GM20000 (cell line): ENCODE results near the gene PPP1R12B.
"Not testable (repeated sequence)": the region's sequence is repeated elsewhere in the genome, so short reads cannot be mapped to it uniquely, and the experiment has no call there.

ENCODE experiments used
- DNase-seq: peaks from one replicate; pipeline ENCODE4 v3.0.0; 2012; ENCODE audit warnings: low spot score
- CTCF ChIP-seq: IDR thresholded peaks from 2 replicates; pipeline ENCODE4 v1.5.1; 2012; ENCODE audit warnings: mild to moderate bottlenecking, control low read depth; ENCODE audit errors: extremely low read depth, missing control alignments

Gene PPP1R12B

GRCh38 chr1:202545647-202546303 lies 197.3 kb downstream of the PPP1R12B start:
- DNase-seq: not testable (repeated sequence)

GRCh38 chr1:202546377-202546776 lies 197.9 kb downstream of the PPP1R12B start:
- DNase-seq: not testable (repeated sequence)

- DNase-seq: not testable (repeated sequence)
Observed at GRCh38 chr1:202546796-202547195, 198.3 kb downstream of the PPP1R12B start.

- no peak for DNase-seq
- no peak for TF ChIP-seq CTCF
Observed at GRCh38 chr1:202547215-202547614, 198.7 kb downstream of the PPP1R12B start.

- DNase-seq: not testable (repeated sequence)
Observed at GRCh38 chr1:202550088-202550487, 201.6 kb downstream of the PPP1R12B start.

GRCh38 chr1:202551683-202552082 lies 203.2 kb downstream of the PPP1R12B start:
- DNase-seq: no peak
- TF ChIP-seq CTCF: no peak

- DNase-seq: not testable (repeated sequence)
Observed at GRCh38 chr1:202552615-202553014, 204.1 kb downstream of the PPP1R12B start.

- DNase-seq: not testable (repeated sequence)
Observed at GRCh38 chr1:202553078-202553477, 204.6 kb downstream of the PPP1R12B start.

- TF ChIP-seq CTCF: no peak
- DNase-seq: no peak
Observed at GRCh38 chr1:202553560-202554038, 205.1 kb downstream of the PPP1R12B start.

GRCh38 chr1:202554619-202555018 lies 206.1 kb downstream of the PPP1R12B start:
- not testable (repeated sequence) for DNase-seq

GRCh38 chr1:202556037-202556436 lies 207.5 kb downstream of the PPP1R12B start:
- not testable (repeated sequence) for DNase-seq

GRCh38 chr1:202557662-202558061 lies 209.2 kb downstream of the PPP1R12B start:
- not testable (repeated sequence) for DNase-seq

GRCh38 chr1:202561240-202561639 lies 212.7 kb downstream of the PPP1R12B start:
- no peak for DNase-seq
- no peak for TF ChIP-seq CTCF
